HG02973 (cell line): Measurements from ENCODE around the gene TMEM116.
"Not testable (repeated sequence)": the region's sequence is repeated elsewhere in the genome, so short reads cannot be mapped to it uniquely, and the experiment has no call there.

ENCODE experiments used
- ATAC-seq: cut with Tn5 transposase; IDR thresholded peaks from one replicate; pipeline ENCODE4 v1.9.1; 2021; ENCODE audit warnings: moderate library complexity; ENCODE audit not compliant: unreplicated experiment

TMEM116 gene

GRCh38 chr12:111980598-111980997, 32.4 kb downstream of the TMEM116 start:
- ATAC-seq: no peak

DNA sequence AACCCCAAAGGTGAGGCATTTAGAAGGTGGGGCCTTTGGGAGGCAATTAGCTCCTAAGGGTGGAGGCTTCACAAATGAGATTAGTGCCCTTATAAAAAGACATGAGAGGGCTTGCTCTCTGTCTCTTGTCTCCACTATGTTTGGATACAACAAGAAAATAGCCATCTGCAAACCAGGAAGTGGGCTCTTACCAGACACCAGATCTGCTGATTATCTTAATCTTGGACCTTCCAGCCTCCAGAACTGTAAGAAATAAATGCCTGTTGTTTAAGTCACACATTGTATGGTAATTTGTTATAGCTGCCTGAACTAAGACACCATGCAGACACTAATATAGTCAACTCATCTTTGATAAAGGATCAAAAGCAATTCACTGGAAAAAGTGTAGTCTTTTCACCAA, 34.4 kb downstream of the TMEM116 start:
- no peak for ATAC-seq

GRCh38 chr12:111976860-111977259, 36.1 kb downstream of the TMEM116 start:
- no peak for ATAC-seq

- no peak for ATAC-seq
These were observed 36.7 kb downstream of the TMEM116 start for GRCh38 chr12:111976291-111976690.

GRCh38 chr12:111975161-111975931, 37.6 kb downstream of the TMEM116 start:
- no peak for ATAC-seq

GRCh38 chr12:111971800-111972199, 41.2 kb downstream of the TMEM116 start:
- no peak for ATAC-seq

DNA sequence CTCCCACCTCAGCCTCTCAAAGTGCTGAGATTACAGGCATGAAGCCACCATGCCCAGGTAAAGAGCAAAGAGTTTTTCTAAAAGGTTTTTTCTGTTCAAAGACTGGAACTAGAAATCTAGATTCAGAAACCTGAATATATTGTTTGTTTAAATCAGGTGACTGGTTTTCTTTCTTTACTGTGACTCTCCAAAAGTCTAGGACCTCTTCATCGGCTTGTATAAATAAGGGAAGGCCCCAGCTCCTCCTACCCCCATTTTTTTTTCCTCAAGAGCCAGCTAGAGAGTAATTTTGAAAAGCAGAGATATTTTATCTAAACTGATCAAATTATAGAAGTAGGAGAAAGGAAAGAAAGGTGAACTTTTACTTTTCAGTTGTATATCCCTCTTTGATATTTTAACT, 48.0 kb downstream of the TMEM116 start:
- ATAC-seq: no peak

GRCh38 chr12:111959518-111959917, 53.4 kb downstream of the TMEM116 start:
- ATAC-seq: not testable (repeated sequence)

DNA sequence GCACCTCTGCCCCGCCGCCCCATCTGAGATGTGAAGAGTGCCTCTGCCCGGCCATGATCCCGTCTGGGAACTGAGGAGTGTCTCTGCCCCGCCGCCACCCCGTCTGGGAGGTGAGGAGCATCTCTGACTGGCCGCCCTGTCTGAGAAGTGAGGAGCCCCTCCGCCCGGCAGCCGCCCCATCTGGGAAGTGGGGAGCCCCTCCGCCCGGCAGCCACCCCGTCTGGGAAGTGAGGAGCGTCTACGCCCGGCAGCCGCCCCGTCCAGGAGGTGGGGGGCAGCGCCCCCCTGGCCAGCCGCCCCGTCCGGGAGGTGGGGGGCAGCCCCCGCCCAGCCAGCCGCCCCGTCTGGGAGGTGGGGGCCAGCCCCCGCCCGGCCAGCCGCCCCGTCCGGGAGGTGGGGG, 55.7 kb downstream of the TMEM116 start:
- not testable (repeated sequence) for ATAC-seq

DNA sequence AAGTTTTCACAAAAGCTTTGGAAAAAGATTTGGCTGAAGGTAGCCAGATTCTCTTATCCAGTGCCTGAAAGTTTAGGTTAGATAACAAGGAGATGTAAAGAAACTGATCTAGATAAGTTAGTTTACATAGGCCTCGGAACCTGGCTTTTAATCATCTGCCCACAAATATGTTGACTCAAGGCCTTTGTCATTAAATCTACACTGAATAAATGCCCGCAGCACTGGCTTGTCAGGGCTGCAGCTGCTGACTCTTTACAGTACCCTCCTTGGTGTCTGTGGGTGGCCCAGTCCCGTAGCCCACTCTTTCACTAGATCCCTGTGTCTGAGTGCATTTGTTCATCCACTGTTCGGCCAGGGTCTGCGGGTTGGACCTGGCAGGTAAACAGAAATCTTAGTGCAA, 58.0 kb downstream of the TMEM116 start:
- ATAC-seq: no peak

DNA sequence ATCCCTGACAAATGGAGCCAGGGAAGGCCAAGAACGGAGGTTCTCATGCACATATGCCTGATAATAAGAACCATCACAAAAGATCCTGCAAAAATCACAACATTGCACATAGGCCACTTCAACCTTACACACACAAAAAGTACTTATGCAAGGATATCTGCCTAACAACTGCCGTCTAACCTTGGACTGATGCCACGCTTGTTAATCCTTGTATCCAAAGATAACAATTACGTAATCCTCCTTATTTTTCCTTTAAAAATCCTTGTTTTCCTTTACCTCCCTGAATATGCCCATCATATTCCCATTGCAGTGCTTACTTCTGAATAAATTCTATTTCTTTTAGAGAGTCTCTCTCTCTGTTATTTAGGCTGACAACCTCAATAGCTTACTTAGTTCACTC, 59.5 kb downstream of the TMEM116 start:
- ATAC-seq: no peak

GRCh38 chr12:111952084-111952787, 60.7 kb downstream of the TMEM116 start:
- not testable (repeated sequence) for ATAC-seq

DNA sequence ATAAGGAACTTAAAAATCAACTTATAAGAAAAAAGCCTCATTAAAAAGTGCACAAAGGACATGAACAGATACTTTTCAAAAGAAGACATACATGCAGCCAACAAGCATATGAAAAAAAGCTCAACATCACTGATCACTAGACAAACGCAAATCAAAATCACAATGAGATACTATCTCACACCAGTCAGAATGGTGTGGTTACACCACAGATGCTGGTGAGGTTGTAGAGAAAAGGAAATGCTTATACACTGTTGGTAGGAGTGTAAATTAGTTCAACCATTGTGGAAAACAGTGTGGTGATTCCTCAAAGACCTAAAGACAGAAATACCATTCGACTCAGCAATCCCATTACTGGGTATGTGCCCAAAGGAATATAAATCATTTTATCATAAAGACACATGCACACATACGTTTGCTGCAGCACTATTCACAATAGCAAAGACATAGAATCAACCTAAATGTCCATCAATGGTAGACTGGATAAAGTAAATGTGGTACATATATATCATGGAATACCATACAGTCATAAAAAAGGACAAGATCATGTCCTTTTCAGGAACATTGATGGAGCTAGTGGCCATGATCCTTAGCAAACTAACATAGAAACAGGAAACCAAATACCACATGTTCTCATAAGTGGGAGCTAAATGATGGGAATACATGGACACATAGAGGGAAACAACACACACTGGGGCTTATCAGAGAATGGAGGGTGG, 61.8 kb downstream of the TMEM116 start:
- not testable (repeated sequence) for ATAC-seq

GRCh38 chr12:111943929-111944328, 69.0 kb downstream of the TMEM116 start:
- ATAC-seq: no peak

GRCh38 chr12:111942557-111942956, 70.4 kb downstream of the TMEM116 start:
- ATAC-seq: no peak

GRCh38 chr12:111937429-111937828, 75.5 kb downstream of the TMEM116 start:
- no peak for ATAC-seq

- no peak for ATAC-seq
These were observed 76.1 kb downstream of the TMEM116 start for GRCh38 chr12:111936869-111937268.

DNA sequence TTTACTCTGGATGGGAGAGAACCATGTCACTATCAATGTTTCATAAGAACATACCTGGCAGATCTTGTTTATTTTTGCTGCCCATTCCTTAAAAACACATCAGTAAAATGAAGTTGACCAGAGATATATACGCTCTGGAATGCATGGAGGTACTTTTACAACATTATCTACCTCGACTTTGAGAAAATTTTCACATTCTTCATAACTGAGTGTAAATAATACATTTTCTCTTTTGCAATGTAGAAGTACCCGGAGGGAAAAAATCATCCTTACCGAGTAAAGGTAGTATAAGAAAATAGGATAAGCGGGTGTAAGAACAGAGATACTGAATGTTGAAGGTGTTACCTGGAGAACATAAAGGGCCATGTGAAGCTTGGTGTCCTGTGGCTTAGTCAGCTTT, 80.7 kb downstream of the TMEM116 start:
- no peak for ATAC-seq

DNA sequence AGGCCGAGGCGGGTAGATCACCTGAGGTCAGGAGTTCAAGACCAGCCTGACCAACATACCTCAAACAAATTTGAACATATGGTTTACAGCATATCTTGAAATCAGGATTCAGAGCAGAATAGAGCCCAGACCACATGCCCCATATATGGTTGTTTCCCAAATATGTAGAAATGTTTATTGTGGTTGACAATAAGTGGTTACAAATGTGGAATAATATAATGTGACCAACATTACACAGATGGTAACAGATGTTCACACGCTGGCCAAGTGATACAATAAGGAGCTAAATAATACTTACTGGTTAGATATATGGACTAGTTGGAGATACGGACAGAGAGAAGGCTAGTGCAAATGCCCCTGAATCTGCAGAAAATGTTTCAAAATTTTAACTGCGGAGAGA, 85.6 kb downstream of the TMEM116 start:
- no peak for ATAC-seq

DNA sequence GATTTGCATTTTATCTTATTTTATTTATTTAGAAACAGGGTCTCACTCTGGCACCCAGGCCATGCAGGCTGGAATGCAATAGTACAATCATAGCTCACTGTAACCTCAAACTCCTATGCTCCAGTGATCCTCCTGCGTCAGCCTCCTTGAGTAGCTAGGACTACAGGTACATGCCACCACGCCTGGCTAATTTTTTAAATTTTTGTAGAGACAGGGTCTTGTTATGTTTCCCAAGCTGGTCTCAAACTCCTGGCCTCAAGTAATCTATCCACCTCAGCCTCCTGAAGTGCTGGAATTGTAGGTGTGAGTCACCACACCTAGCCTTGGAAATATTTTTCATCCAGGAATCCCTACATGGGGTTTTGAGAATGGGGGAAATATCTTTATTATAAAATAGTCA, 86.3 kb downstream of the TMEM116 start:
- no peak for ATAC-seq

GRCh38 chr12:111925171-111925570, 87.8 kb downstream of the TMEM116 start:
- ATAC-seq: no peak

DNA sequence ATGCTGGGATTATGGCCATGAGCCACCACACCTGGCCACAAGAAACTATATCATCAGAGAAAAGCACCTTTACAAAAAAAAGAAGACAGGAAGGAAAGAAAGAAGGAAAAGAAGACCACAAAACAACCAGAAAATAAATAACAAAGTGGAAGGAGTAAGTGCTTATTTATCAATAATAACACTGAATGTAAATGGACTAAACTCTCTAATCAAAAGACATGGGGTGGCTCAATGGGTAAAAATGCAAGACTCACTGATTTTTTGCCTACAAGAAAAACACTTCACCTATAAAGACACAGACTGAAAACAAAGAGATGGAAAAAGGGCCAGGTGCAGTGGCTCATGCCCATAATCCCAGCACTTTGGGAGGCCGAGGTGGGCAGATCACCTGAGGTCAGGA, 105.2 kb downstream of the TMEM116 start:
- ATAC-seq: no peak
